T-helper 1 cell treated with Interleukin-12 subunit alpha and Interleukin-12 subunit beta and Interleukin-4 antibody, amounts not matched to agents 30 μg/mL and 1 μg/mL, for 36 hours (primary cell): ENCODE results near the gene BCL2L13.
"Not testable (repeated sequence)": the region's sequence is repeated elsewhere in the genome, so short reads cannot be mapped to it uniquely, and the experiment has no call there.

Source experiments
- H3K27ac Mint-ChIP-seq: one replicate; pipeline ENCODE4 v1.8.0; 2021; ENCODE audit warnings: mild to moderate bottlenecking, mixed read lengths
- H3K27me3 Mint-ChIP-seq: one replicate; pipeline ENCODE4 v1.8.0; 2021; ENCODE audit warnings: low read depth, mixed read lengths
- H3K36me3 Mint-ChIP-seq: one replicate; pipeline ENCODE4 v1.8.0; 2021; ENCODE audit warnings: low read depth, mixed read lengths
- H3K4me1 Mint-ChIP-seq: one replicate; pipeline ENCODE4 v1.8.0; 2021; ENCODE audit warnings: low read depth, mixed read lengths
- H3K4me3 Mint-ChIP-seq: one replicate; pipeline ENCODE4 v1.8.0; 2021; ENCODE audit warnings: mild to moderate bottlenecking, moderate library complexity, mixed read lengths
- H3K9me3 Mint-ChIP-seq: one replicate; pipeline ENCODE4 v1.8.0; 2021; ENCODE audit warnings: mixed read lengths

BCL2L13 gene

DNA sequence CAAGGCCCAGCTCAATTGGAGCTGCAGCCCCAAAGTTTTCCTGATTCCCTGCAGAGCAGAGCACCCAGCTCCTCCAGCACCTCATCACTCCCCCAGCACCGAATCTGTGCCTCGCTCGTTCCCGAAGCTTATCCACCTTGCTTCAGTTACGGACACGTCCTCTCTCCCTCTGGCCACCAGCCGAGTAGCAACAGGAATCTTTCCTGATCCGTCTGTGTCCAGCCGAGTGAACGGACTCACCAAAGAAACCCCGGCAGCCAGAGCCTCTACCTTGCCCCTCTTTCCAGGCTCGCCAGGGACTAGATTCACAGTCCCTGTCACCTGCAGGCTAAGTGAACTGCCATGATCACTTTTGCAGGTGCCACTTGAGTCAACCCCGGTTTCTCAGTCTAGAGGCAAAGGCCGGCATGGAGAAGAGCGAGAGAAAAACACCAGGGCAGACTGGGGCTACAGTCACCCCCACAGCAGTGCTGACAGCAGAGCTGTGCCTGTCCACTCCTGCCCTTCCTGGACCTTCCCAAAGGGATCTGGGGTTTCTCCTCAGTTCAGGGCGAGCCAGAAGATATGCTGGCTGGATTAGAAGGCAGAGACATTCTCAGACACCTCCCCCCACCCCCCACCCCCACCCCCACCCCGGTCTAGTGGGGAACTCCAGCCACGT, 103.4 kb downstream of the BCL2L13 start:
- H3K4me3 Mint-ChIP-seq = no peak overlapping the region
- H3K27me3 Mint-ChIP-seq = no peaks in the 10 kb centered on the region
- peaks cover 3% of the 10 kb centered on the region for H3K36me3 Mint-ChIP-seq
- H3K4me1 Mint-ChIP-seq = peaks cover 2% of the 10 kb centered on the region
- H3K9me3 Mint-ChIP-seq = no peaks in the 10 kb centered on the region
- no peak overlapping the region for H3K27ac Mint-ChIP-seq

GRCh38 chr22:17742527-17742902, 104.0 kb downstream of the BCL2L13 start:
- H3K9me3 Mint-ChIP-seq = no peaks in the 10 kb centered on the region
- peaks cover 2% of the 10 kb centered on the region for H3K4me1 Mint-ChIP-seq
- H3K27me3 Mint-ChIP-seq = no peaks in the 10 kb centered on the region
- no peak overlapping the region for H3K27ac Mint-ChIP-seq
- H3K4me3 Mint-ChIP-seq = no peak overlapping the region
- peaks cover 3% of the 10 kb centered on the region for H3K36me3 Mint-ChIP-seq

- Mint-ChIP-seq H3K9me3 (no peaks in the 10 kb centered on the region), H3K27me3 (no peaks in the 10 kb centered on the region), H3K36me3 (peaks cover 3% of the 10 kb centered on the region), H3K27ac (no peak overlapping the region), H3K4me1 (peaks cover 2% of the 10 kb centered on the region), H3K4me3 (no peak overlapping the region)
These were observed 105.3 kb downstream of the BCL2L13 start for GRCh38 chr22:17743661-17744411.

GRCh38 chr22:17744430-17744829, 105.9 kb downstream of the BCL2L13 start:
- H3K4me1 Mint-ChIP-seq = peaks cover 2% of the 10 kb centered on the region
- no peaks in the 10 kb centered on the region for H3K27me3 Mint-ChIP-seq
- peaks cover 3% of the 10 kb centered on the region for H3K36me3 Mint-ChIP-seq
- H3K4me3 Mint-ChIP-seq = no peak overlapping the region
- no peak overlapping the region for H3K27ac Mint-ChIP-seq
- no peaks in the 10 kb centered on the region for H3K9me3 Mint-ChIP-seq

GRCh38 chr22:17746916-17747315, 108.4 kb downstream of the BCL2L13 start:
- no peaks in the 10 kb centered on the region for H3K9me3 Mint-ChIP-seq
- H3K27me3 Mint-ChIP-seq = no peaks in the 10 kb centered on the region
- peaks cover 3% of the 10 kb centered on the region for H3K36me3 Mint-ChIP-seq
- H3K4me1 Mint-ChIP-seq = peaks cover 2% of the 10 kb centered on the region
- no peak overlapping the region for H3K27ac Mint-ChIP-seq
- H3K4me3 Mint-ChIP-seq = no peak overlapping the region

- Mint-ChIP-seq H3K4me3 (no peak overlapping the region), H3K27ac (no peak overlapping the region), H3K36me3 (no peaks in the 10 kb centered on the region)
These were observed 110.2 kb downstream of the BCL2L13 start for GRCh38 chr22:17748555-17749353.

GRCh38 chr22:17749605-17750395, 111.2 kb downstream of the BCL2L13 start:
- Mint-ChIP-seq H3K36me3 (no peaks in the 10 kb centered on the region), H3K4me1 (peaks cover under 1% of the 10 kb centered on the region), H3K4me3 (no peak overlapping the region), H3K27me3 (no peaks in the 10 kb centered on the region), H3K9me3 (no peaks in the 10 kb centered on the region), H3K27ac (no peak overlapping the region)

More at GRCh38 chr22:17748555-17749353, 110.2 kb downstream of the BCL2L13 start:
- Mint-ChIP-seq H3K9me3 (no peaks in the 10 kb centered on the region), H3K4me1 (peaks cover 2% of the 10 kb centered on the region), H3K27me3 (no peaks in the 10 kb centered on the region)

- no peaks in the 10 kb centered on the region for H3K9me3 Mint-ChIP-seq
- no peaks in the 10 kb centered on the region for H3K27me3 Mint-ChIP-seq
- no peak overlapping the region for H3K4me3 Mint-ChIP-seq
- no peaks in the 10 kb centered on the region for H3K4me1 Mint-ChIP-seq
- H3K36me3 Mint-ChIP-seq = no peaks in the 10 kb centered on the region
- H3K27ac Mint-ChIP-seq = no peak overlapping the region
These were observed 113.0 kb downstream of the BCL2L13 start for GRCh38 chr22:17751596-17751995.

DNA sequence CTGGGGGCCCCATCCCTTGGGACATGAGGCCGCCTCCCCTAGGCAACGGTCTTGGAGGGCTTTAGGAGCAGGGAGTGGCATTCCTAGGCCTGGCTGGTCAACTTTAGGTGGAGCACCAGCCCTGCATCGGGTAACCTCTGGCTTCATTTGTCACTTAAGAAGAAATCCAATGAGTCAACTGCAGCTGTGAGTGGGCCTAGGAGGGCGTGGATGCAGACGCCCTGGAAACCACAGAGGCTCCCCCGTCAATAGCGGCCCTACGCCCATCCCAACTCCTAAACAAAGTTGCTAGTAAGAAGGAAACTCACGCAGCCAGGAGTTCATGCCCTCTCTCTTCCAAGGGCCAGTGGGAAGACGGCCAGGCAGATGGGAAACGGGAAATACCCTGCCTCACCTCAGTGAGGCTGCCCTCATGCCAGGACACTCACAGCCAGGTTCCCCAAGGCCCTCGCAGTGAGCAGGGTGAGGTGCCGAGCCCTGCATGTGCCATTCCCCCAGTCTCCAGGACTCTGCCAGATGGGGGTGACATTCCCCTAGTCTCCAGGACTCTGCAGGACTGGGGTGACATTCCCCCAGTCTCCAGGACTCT, 114.9 kb downstream of the BCL2L13 start:
- H3K4me3 Mint-ChIP-seq = no peak overlapping the region
- H3K27ac Mint-ChIP-seq = no peak overlapping the region
- H3K27me3 Mint-ChIP-seq = peaks cover 2% of the 10 kb centered on the region
- no peaks in the 10 kb centered on the region for H3K36me3 Mint-ChIP-seq
- H3K9me3 Mint-ChIP-seq = no peaks in the 10 kb centered on the region
- H3K4me1 Mint-ChIP-seq = no peaks in the 10 kb centered on the region

DNA sequence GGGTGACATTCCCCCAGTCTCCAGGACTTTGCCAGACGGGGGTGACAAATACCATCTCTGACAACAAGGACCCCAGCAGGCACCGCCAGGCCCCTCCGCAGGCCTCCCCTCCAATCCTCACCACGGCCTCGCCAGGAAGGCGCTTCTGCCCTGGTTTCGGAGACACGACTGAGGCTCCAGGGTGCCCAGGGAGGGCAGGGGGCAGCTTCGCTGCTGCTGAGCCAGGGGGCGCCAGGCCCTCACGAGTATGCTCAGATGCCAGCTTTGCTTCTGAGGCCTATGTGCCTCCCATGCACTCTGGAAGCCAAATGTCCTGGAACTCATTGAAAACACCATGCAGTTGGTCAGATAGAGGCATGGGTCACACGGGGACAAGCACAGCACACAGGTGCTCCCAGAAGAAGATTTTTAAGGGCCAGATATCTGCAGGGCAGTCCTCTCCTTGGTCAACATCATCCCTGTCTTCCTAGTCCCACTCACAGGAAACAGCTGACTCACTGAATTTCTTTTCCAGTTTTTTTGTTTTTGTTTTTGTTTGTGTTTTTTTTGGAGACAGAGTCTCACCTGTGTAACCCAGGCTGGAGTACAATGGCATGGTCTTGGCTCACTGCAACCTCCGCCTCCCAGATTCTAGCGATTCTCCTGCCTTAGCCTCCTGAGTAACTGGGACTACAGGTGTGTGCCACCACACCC, 115.8 kb downstream of the BCL2L13 start:
- H3K4me3 Mint-ChIP-seq = no peak overlapping the region
- no peak overlapping the region for H3K27ac Mint-ChIP-seq
- no peaks in the 10 kb centered on the region for H3K9me3 Mint-ChIP-seq

GRCh38 chr22:17761138-17761488, 122.6 kb downstream of the BCL2L13 start:
- Mint-ChIP-seq H3K27ac (no peak overlapping the region), H3K4me3 (no peak overlapping the region), H3K4me1 (peaks cover 3% of the 10 kb centered on the region), H3K9me3 (no peaks in the 10 kb centered on the region), H3K36me3 (peaks cover 3% of the 10 kb centered on the region), H3K27me3 (peaks cover 19% of the 10 kb centered on the region)

More for the DNA sequence above, 115.8 kb downstream of the BCL2L13 start:
- Mint-ChIP-seq H3K36me3 (no peaks in the 10 kb centered on the region), H3K27me3 (peaks cover 4% of the 10 kb centered on the region), H3K4me1 (no peaks in the 10 kb centered on the region)

DNA sequence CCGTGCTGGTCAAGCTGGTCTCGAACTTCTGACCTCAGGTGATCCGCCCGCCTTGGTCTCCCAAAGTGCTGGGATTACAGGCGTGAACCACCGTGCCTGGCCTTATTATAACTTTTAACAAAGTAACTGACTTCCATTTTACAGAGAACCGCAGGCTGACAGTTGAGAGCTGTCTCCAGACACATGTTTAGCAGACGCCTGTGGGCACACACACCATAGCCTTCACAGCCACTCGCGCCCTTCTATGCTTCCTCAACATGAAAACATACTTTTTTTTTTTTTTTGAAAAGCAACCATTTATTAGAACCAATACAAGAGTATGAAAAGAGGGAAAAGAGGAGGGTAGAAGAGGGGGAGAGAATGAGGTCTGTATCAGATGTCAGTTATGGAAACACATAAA, 124.9 kb downstream of the BCL2L13 start:
- Mint-ChIP-seq H3K27me3 (peaks cover 26% of the 10 kb centered on the region), H3K4me1 (peaks cover 13% of the 10 kb centered on the region)
- H3K36me3 Mint-ChIP-seq, H3K4me3 Mint-ChIP-seq, H3K27ac Mint-ChIP-seq, H3K9me3 Mint-ChIP-seq: not testable (repeated sequence)

DNA sequence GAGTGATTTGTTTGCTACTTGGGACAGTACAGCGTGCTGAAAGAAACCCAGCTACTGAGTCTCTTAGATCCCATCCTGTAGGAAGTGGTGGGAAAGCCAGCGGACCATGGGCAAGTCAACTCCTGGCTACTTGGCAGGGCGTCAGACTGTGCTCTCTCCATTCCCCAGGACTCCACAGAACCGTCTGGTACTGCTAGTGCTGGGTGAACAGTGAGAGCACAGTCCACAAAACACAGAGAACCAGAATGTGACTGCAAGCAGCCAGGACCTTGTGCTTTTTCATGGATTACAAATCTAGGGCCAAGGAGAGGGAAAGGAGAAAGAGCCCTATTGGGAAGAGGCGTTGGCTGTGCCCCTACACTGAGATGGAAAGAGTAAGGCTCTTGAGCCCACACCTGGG, 125.5 kb downstream of the BCL2L13 start:
- Mint-ChIP-seq H3K4me1 (peaks cover 13% of the 10 kb centered on the region), H3K27me3 (peaks cover 24% of the 10 kb centered on the region), H3K36me3 (peaks cover 3% of the 10 kb centered on the region), H3K9me3 (no peaks in the 10 kb centered on the region), H3K4me3 (no peak overlapping the region), H3K27ac (no peak overlapping the region)
